Stimulated activated naive CD8-positive, alpha-beta T cell treated with anti-CD3 and anti-CD28 coated beads, Interleukin-15, Interleukin-2, amounts not matched to agents 100 ng/mL and 50 ng/mL, for 24 hours (primary cell): ENCODE measurements around the gene SST.
"Not testable (repeated sequence)": the region's sequence is repeated elsewhere in the genome, so short reads cannot be mapped to it uniquely, and the experiment has no call there.

Experiments
- H3K27ac Mint-ChIP-seq: one replicate; pipeline ENCODE4 v1.8.0; 2021; ENCODE audit warnings: mild to moderate bottlenecking, mixed read lengths
- H3K27me3 Mint-ChIP-seq: one replicate; pipeline ENCODE4 v1.8.0; 2021; ENCODE audit warnings: mixed read lengths
- H3K36me3 Mint-ChIP-seq: one replicate; pipeline ENCODE4 v1.8.0; 2021; ENCODE audit warnings: low read depth, mixed read lengths
- H3K4me1 Mint-ChIP-seq: one replicate; pipeline ENCODE4 v1.8.0; 2021; ENCODE audit warnings: low read depth, mixed read lengths
- H3K4me3 Mint-ChIP-seq: one replicate; pipeline ENCODE4 v1.8.0; 2021; ENCODE audit warnings: mild to moderate bottlenecking, mixed read lengths
- H3K9me3 Mint-ChIP-seq: one replicate; pipeline ENCODE4 v1.8.0; 2021; ENCODE audit warnings: mixed read lengths

The SST gene

GRCh38 chr3:187665010-187665409 lies 5.2 kb downstream of the SST start:
- Mint-ChIP-seq H3K9me3 (no peaks in the 10 kb centered on the region), H3K27me3 (peaks cover 68% of the 10 kb centered on the region), H3K4me3 (no peak overlapping the region), H3K4me1 (peaks cover 19% of the 10 kb centered on the region), H3K36me3 (no peaks in the 10 kb centered on the region), H3K27ac (no peak overlapping the region)

- Mint-ChIP-seq H3K27me3 (peaks cover 51% of the 10 kb centered on the region), H3K27ac (no peak overlapping the region), H3K36me3 (no peaks in the 10 kb centered on the region), H3K9me3 (no peaks in the 10 kb centered on the region), H3K4me1 (peaks cover 19% of the 10 kb centered on the region), H3K4me3 (no peak overlapping the region)
These were observed 7.3 kb downstream of the SST start for GRCh38 chr3:187662848-187663409.

GRCh38 chr3:187661267-187661666 lies 8.9 kb downstream of the SST start:
- H3K36me3 Mint-ChIP-seq: no peaks in the 10 kb centered on the region
- no peak overlapping the region for H3K4me3 Mint-ChIP-seq
- no peaks in the 10 kb centered on the region for H3K9me3 Mint-ChIP-seq
- H3K27me3 Mint-ChIP-seq: peaks cover 41% of the 10 kb centered on the region
- H3K27ac Mint-ChIP-seq: no peak overlapping the region
- H3K4me1 Mint-ChIP-seq: peaks cover 19% of the 10 kb centered on the region

- H3K9me3 Mint-ChIP-seq: no peaks in the 10 kb centered on the region
- H3K27ac Mint-ChIP-seq: peak overlapping the region; percentile 23
- H3K36me3 Mint-ChIP-seq: no peaks in the 10 kb centered on the region
- H3K4me1 Mint-ChIP-seq: no peaks in the 10 kb centered on the region
- peaks cover 53% of the 10 kb centered on the region for H3K27me3 Mint-ChIP-seq
- H3K4me3 Mint-ChIP-seq: no peak overlapping the region
These were observed 18.9 kb downstream of the SST start for GRCh38 chr3:187651282-187651681.

- Mint-ChIP-seq H3K4me3 (no peak overlapping the region), H3K27ac (no peak overlapping the region), H3K27me3 (peaks cover 37% of the 10 kb centered on the region), H3K4me1 (no peaks in the 10 kb centered on the region), H3K36me3 (no peaks in the 10 kb centered on the region), H3K9me3 (no peaks in the 10 kb centered on the region)
These were observed 22.0 kb downstream of the SST start for GRCh38 chr3:187648177-187648576.

GRCh38 chr3:187646906-187647660 lies 23.1 kb downstream of the SST start:
- Mint-ChIP-seq H3K4me1 (no peaks in the 10 kb centered on the region), H3K27ac (no peak overlapping the region), H3K9me3 (no peaks in the 10 kb centered on the region), H3K36me3 (no peaks in the 10 kb centered on the region), H3K27me3 (peaks cover 35% of the 10 kb centered on the region), H3K4me3 (no peak overlapping the region)

GRCh38 chr3:187645379-187645778 lies 24.8 kb downstream of the SST start:
- not testable (repeated sequence) for H3K27ac Mint-ChIP-seq, H3K36me3 Mint-ChIP-seq

GRCh38 chr3:187642861-187643260 lies 27.3 kb downstream of the SST start:
- Mint-ChIP-seq H3K4me1 (no peaks in the 10 kb centered on the region), H3K4me3 (no peak overlapping the region), H3K27ac (no peak overlapping the region), H3K9me3 (no peaks in the 10 kb centered on the region), H3K27me3 (peaks cover 26% of the 10 kb centered on the region), H3K36me3 (no peaks in the 10 kb centered on the region)

More at GRCh38 chr3:187645379-187645778, 24.8 kb downstream of the SST start:
- not testable (repeated sequence) for H3K4me3 Mint-ChIP-seq, H3K9me3 Mint-ChIP-seq, H3K4me1 Mint-ChIP-seq
- H3K27me3 Mint-ChIP-seq: peaks cover 24% of the 10 kb centered on the region

GRCh38 chr3:187641320-187642016 lies 28.7 kb downstream of the SST start:
- Mint-ChIP-seq H3K4me1 (no peaks in the 10 kb centered on the region), H3K27me3 (peaks cover 28% of the 10 kb centered on the region), H3K27ac (no peak overlapping the region), H3K9me3 (no peaks in the 10 kb centered on the region), H3K4me3 (no peak overlapping the region), H3K36me3 (no peaks in the 10 kb centered on the region)

GRCh38 chr3:187640569-187641059 lies 29.6 kb downstream of the SST start:
- no peaks in the 10 kb centered on the region for H3K36me3 Mint-ChIP-seq
- H3K9me3 Mint-ChIP-seq: no peaks in the 10 kb centered on the region
- H3K4me3 Mint-ChIP-seq: no peak overlapping the region
- H3K4me1 Mint-ChIP-seq: no peaks in the 10 kb centered on the region
- no peak overlapping the region for H3K27ac Mint-ChIP-seq
- peaks cover 28% of the 10 kb centered on the region for H3K27me3 Mint-ChIP-seq

GRCh38 chr3:187639927-187640568 lies 30.1 kb downstream of the SST start:
- H3K4me1 Mint-ChIP-seq: no peaks in the 10 kb centered on the region
- no peak overlapping the region for H3K27ac Mint-ChIP-seq
- peaks cover 31% of the 10 kb centered on the region for H3K27me3 Mint-ChIP-seq
- H3K9me3 Mint-ChIP-seq: peaks cover 3% of the 10 kb centered on the region
- H3K4me3 Mint-ChIP-seq: no peak overlapping the region
- H3K36me3 Mint-ChIP-seq: no peaks in the 10 kb centered on the region

GRCh38 chr3:187636528-187636927 lies 33.7 kb downstream of the SST start:
- H3K4me1 Mint-ChIP-seq: no peaks in the 10 kb centered on the region
- H3K9me3 Mint-ChIP-seq: peaks cover 5% of the 10 kb centered on the region
- no peak overlapping the region for H3K4me3 Mint-ChIP-seq
- no peak overlapping the region for H3K27ac Mint-ChIP-seq
- H3K27me3 Mint-ChIP-seq: peaks cover 38% of the 10 kb centered on the region
- no peaks in the 10 kb centered on the region for H3K36me3 Mint-ChIP-seq

GRCh38 chr3:187630404-187630803 lies 39.8 kb downstream of the SST start:
- Mint-ChIP-seq H3K27me3 (peaks cover 23% of the 10 kb centered on the region), H3K27ac (no peak overlapping the region), H3K4me3 (no peak overlapping the region), H3K9me3 (peaks cover 5% of the 10 kb centered on the region), H3K4me1 (no peaks in the 10 kb centered on the region), H3K36me3 (no peaks in the 10 kb centered on the region)

- peaks cover 19% of the 10 kb centered on the region for H3K27me3 Mint-ChIP-seq
- H3K27ac Mint-ChIP-seq: no peak overlapping the region
- H3K9me3 Mint-ChIP-seq: no peaks in the 10 kb centered on the region
- no peaks in the 10 kb centered on the region for H3K36me3 Mint-ChIP-seq
- H3K4me3 Mint-ChIP-seq: no peak overlapping the region
- H3K4me1 Mint-ChIP-seq: no peaks in the 10 kb centered on the region
These were observed 40.5 kb downstream of the SST start for GRCh38 chr3:187629711-187630110.

GRCh38 chr3:187628169-187628568 lies 42.0 kb downstream of the SST start:
- H3K9me3 Mint-ChIP-seq: no peaks in the 10 kb centered on the region
- H3K27me3 Mint-ChIP-seq: peaks cover 29% of the 10 kb centered on the region
- H3K4me3 Mint-ChIP-seq: no peak overlapping the region
- no peaks in the 10 kb centered on the region for H3K4me1 Mint-ChIP-seq
- H3K27ac Mint-ChIP-seq: no peak overlapping the region
- H3K36me3 Mint-ChIP-seq: no peaks in the 10 kb centered on the region
